ENCODE data around the gene ARHGAP12.

DNA sequence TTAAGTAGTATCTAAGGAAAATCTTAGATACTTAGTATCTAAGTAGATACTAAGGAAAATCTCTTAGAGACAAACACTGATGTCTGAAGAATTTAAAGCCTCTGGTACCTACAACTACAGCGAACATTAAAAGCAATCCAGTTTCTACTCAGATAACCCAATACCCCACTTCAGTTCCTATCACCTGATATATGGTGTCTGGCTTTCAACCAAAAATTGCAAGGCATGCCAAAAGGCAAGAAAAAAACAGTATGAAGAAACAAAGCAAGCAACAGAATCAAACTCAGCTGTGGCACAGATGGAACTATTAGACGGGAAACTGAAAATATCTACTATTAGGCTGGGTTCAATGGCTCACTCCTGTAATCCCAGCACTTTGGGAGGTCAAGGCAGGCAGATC is 31.1 kb downstream of the ARHGAP12 start:
- TF ChIP-seq, protein P1, sequence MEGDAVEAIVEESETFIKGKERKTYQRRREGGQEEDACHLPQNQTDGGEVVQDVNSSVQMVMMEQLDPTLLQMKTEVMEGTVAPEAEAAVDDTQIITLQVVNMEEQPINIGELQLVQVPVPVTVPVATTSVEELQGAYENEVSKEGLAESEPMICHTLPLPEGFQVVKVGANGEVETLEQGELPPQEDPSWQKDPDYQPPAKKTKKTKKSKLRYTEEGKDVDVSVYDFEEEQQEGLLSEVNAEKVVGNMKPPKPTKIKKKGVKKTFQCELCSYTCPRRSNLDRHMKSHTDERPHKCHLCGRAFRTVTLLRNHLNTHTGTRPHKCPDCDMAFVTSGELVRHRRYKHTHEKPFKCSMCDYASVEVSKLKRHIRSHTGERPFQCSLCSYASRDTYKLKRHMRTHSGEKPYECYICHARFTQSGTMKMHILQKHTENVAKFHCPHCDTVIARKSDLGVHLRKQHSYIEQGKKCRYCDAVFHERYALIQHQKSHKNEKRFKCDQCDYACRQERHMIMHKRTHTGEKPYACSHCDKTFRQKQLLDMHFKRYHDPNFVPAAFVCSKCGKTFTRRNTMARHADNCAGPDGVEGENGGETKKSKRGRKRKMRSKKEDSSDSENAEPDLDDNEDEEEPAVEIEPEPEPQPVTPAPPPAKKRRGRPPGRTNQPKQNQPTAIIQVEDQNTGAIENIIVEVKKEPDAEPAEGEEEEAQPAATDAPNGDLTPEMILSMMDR (IDR thresholded peaks at IDR 0.05; ENCODE audit: insufficient read depth, low read length), result no peak
- TF ChIP-seq SPI1 (IDR thresholded peaks at IDR 0.05; ENCODE audit: borderline replicate concordance, low read depth) (no peak), GABPA (IDR thresholded peaks at IDR 0.05; ENCODE audit: low read depth) (no peak)
